Measurements from ENCODE around the gene XPNPEP2.
A peak's percentile ranks its signal among the peaks of the same experiment; 100 is the strongest.

Gene XPNPEP2

GRCh38 chrX:129754056-129755024 is 15.6 kb downstream of the XPNPEP2 start:
- no peak for DNase-seq

- no peak for DNase-seq
Observed at GRCh38 chrX:129755779-129756650, 17.2 kb downstream of the XPNPEP2 start.

- DNase-seq = peak; percentile 74
Observed at GRCh38 chrX:129759576-129760061, 20.8 kb downstream of the XPNPEP2 start.

GRCh38 chrX:129760155-129760554 is 21.4 kb downstream of the XPNPEP2 start:
- DNase-seq = no peak

GRCh38 chrX:129760981-129761380 is 22.2 kb downstream of the XPNPEP2 start:
- DNase-seq = no peak

GRCh38 chrX:129761596-129761995 is 22.8 kb downstream of the XPNPEP2 start:
- no peak for DNase-seq

GRCh38 chrX:129762448-129762847 is 23.7 kb downstream of the XPNPEP2 start:
- no peak for DNase-seq

GRCh38 chrX:129763666-129764065 is 24.9 kb downstream of the XPNPEP2 start:
- no peak for DNase-seq

GRCh38 chrX:129768186-129768585 is 29.4 kb downstream of the XPNPEP2 start:
- DNase-seq = no peak

- DNase-seq = no peak
Observed at GRCh38 chrX:129768586-129769466, 30.0 kb downstream of the XPNPEP2 start.

GRCh38 chrX:129769467-129770154 is 30.8 kb downstream of the XPNPEP2 start:
- no peak for DNase-seq

GRCh38 chrX:129771266-129771995 is 32.7 kb downstream of the XPNPEP2 start:
- no peak for DNase-seq

GRCh38 chrX:129772796-129773431 is 34.1 kb downstream of the XPNPEP2 start:
- DNase-seq = no peak

- DNase-seq = no peak
Observed at GRCh38 chrX:129773649-129774458, 35.1 kb downstream of the XPNPEP2 start.

- no peak for DNase-seq
Observed at GRCh38 chrX:129777218-129778030, 38.6 kb downstream of the XPNPEP2 start.

GRCh38 chrX:129779086-129779672 is 40.4 kb downstream of the XPNPEP2 start:
- DNase-seq = no peak

GRCh38 chrX:129779747-129780146 is 41.0 kb downstream of the XPNPEP2 start, which contains the start of gene SASH3:
Gene SASH3 (plus strand): TSS chrX:129779949. CDS start chrX:129780098, 149 bp downstream.
- no peak for DNase-seq
